Pons (tissue), 1 donor: ENCODE measurements around the gene NINL.
"Not testable (repeated sequence)": the region's sequence is repeated elsewhere in the genome, so short reads cannot be mapped to it uniquely, and the experiment has no call there.

Experiments used
- DNase-seq: peaks from one replicate; pipeline ENCODE4 v3.0.0-alpha.2; 2016; ENCODE audit warnings: low spot score

NINL gene

GRCh38 chr20:25551413-25552215 is 33.7 kb downstream of the NINL start:
- DNase-seq, result no peak

GRCh38 chr20:25550645-25551337 is 34.5 kb downstream of the NINL start:
- DNase-seq, result not testable (repeated sequence)

- DNase-seq, result no peak
Measured at GRCh38 chr20:25549843-25550477, 35.4 kb downstream of the NINL start.

- DNase-seq, result no peak
Measured at GRCh38 chr20:25549172-25549773, 36.1 kb downstream of the NINL start.

- no peak for DNase-seq
Measured at GRCh38 chr20:25548613-25549086, 36.7 kb downstream of the NINL start.

- no peak for DNase-seq
Measured at GRCh38 chr20:25547999-25548398, 37.3 kb downstream of the NINL start.

GRCh38 chr20:25547063-25547462 is 38.3 kb downstream of the NINL start:
- no peak for DNase-seq

- no peak for DNase-seq
Measured at GRCh38 chr20:25546048-25546447, 39.3 kb downstream of the NINL start.

GRCh38 chr20:25545171-25545570 is 40.2 kb downstream of the NINL start:
- DNase-seq, result no peak

- no peak for DNase-seq
Measured at GRCh38 chr20:25544734-25545133, 40.6 kb downstream of the NINL start.

GRCh38 chr20:25544311-25544710 is 41.0 kb downstream of the NINL start:
- DNase-seq, result no peak

GRCh38 chr20:25543068-25543467 is 42.3 kb downstream of the NINL start:
- DNase-seq, result no peak

GRCh38 chr20:25541676-25542075 is 43.7 kb downstream of the NINL start:
- no peak for DNase-seq

- DNase-seq, result peak; percentile 86
Measured at GRCh38 chr20:25539742-25540672, 45.3 kb downstream of the NINL start.

GRCh38 chr20:25538838-25539665 is 46.3 kb downstream of the NINL start:
- no peak for DNase-seq

GRCh38 chr20:25537890-25538289 is 47.4 kb downstream of the NINL start:
- no peak for DNase-seq

GRCh38 chr20:25535762-25536161 is 49.6 kb downstream of the NINL start:
- no peak for DNase-seq

GRCh38 chr20:25534845-25535244 is 50.5 kb downstream of the NINL start:
- peak; percentile 59 for DNase-seq

- peak; percentile 57 for DNase-seq
Measured at GRCh38 chr20:25533920-25534700, 51.2 kb downstream of the NINL start.

GRCh38 chr20:25532971-25533391 is 52.4 kb downstream of the NINL start:
- peak; percentile 58 for DNase-seq
